Erythroblast (primary cell): Measurements from ENCODE around the gene ATXN10.

Experiments
- GATA1 ChIP-seq: IDR thresholded peaks from 2 replicates; pipeline ENCODE4 v1.6.1; 2011; ENCODE audit warnings: low read depth, mild to moderate bottlenecking, control low read depth, low read length, moderate library complexity
- POLR2A ChIP-seq: IDR thresholded peaks from 2 replicates; pipeline ENCODE4 v1.6.1; 2011; ENCODE audit warnings: mild to moderate bottlenecking, low read length

GRCh38 chr22:45627489-45628233 is 44.0 kb upstream of the ATXN10 start:
- TF ChIP-seq POLR2A = no peak
- TF ChIP-seq GATA1 = no peak
